Stimulated activated CD8-positive, alpha-beta memory T cell treated with anti-CD3 and anti-CD28 coated beads, Interleukin-2, amount 100 ng/mL, for 1 hour (primary cell): ENCODE measurements around the gene CTNNA3.
"Not testable (repeated sequence)": the region's sequence is repeated elsewhere in the genome, so short reads cannot be mapped to it uniquely, and the experiment has no call there.

ENCODE experiments used
- DNase-seq, 2 donors: peaks; one replicate each; pipeline ENCODE4 v3.0.0-alpha.2; 2020; ENCODE audit warnings: low read depth in 2 of 2

CTNNA3 gene

GRCh38 chr10:66390926-66391325 lies 1305.1 kb downstream of the CTNNA3 start:
- DNase-seq: no peak

DNA sequence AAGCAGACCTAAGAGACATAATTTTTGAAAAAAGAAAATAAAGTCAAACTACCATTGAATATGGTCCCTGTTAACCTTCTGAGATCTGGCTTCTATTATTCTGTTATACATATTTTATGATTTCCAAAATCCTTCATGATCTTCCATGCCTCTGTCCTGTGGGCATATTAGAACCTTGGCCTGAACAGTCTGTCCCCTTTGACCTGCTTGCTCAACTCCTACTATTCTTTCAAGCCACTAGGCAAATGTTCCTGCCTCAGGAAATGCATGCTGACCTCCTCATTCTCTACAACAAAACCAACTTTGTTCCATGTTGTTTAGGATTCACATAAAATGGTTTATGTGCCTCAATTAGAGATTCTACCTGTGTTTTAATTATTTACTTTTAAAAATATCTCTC lies 1315.0 kb downstream of the CTNNA3 start:
- no peak for DNase-seq

DNA sequence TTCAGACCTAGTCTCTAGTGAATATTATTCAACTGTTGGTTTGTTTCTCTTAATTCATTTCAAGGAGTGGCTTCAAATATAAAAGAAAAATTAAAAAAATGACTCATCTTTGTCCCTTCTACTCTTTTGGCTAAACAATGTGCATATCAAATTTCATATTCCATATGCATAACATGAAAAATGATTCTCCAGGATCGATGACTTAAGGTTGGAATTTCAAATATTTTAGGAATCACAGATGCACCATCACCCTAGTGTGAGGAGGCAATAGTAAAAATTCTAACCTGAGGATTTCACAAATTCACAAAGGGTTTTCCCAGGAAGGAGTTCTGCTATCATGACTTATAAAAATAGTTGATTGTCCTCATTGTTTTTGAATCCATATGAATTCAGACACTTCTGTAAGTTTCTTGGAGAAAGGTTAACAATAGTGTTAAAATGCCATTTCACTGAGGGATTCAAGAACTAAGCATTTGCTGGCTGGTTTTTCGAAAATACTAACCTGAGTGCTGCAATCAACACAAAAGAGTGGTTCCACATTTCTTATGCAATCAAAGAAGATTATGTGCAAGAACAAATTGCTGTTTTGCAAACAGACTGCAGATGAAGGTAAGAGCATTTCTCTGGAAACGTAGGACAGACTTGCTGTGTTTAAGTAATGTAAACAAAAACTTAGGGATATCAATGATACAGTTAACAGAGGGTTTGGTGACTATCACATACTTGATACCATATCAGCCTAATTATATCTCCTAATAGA lies 1317.7 kb downstream of the CTNNA3 start:
- no peak for DNase-seq

DNA sequence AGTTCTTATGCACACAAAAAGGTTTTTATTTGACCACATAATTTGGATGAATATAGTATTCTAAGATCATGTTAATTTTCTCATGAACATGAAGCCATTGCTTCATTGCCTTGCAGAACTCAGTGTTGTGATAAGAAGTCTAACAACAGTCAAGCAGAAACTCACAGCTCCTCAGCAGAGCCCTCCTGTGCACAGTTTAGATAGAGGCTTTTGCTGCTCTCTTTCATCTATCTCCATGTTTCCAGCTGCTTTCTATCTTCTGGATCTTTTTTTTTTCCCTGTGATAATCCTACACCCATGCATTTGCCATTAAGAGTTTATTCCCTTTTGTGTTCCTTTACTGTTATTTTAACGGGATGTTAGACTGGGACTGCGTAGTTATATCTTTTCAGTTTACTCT lies 1327.8 kb downstream of the CTNNA3 start:
- DNase-seq: no peak

DNA sequence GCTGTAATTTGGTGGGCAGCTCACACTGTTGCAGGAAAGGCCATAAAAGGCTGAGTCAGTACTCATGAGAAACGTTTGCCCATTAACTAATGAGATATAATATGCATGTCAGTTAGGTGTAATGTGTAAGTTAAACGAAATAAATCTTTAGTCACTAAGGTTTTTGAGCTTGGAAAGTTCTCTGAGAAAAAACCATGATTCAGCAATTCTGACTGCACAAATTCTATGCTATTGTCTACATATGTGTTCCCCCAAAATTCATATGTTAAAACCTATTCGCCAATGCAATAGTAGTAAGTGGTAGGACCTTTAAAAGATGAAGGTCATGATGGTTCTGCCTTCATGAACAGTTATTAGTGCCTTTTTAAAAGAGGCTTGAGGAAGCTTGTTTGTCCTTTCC lies 1329.8 kb downstream of the CTNNA3 start:
- DNase-seq: no peak

DNA sequence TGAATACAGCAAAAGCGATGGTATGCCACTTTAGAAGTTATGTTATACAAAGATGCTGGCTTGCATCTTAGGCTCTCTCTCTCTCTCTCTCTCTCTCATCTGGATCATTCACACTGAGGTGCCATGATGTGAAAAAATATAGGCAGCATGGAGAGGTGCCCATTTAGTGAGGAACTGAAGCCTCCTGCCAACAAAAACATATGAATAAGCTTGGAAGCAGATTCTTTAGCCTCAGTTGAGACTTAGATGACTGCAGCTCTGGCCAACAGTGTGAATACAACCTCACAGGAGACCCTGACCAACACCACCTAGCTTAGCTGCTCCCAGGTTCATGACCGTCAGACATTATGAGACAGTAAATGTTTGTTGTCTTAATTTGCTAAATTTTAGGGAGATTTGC lies 1330.3 kb downstream of the CTNNA3 start:
- no peak for DNase-seq

- DNase-seq: no peak
These were observed 1333.5 kb downstream of the CTNNA3 start for GRCh38 chr10:66362522-66362921.

GRCh38 chr10:66353822-66354221 lies 1342.2 kb downstream of the CTNNA3 start:
- not testable (repeated sequence) for DNase-seq

DNA sequence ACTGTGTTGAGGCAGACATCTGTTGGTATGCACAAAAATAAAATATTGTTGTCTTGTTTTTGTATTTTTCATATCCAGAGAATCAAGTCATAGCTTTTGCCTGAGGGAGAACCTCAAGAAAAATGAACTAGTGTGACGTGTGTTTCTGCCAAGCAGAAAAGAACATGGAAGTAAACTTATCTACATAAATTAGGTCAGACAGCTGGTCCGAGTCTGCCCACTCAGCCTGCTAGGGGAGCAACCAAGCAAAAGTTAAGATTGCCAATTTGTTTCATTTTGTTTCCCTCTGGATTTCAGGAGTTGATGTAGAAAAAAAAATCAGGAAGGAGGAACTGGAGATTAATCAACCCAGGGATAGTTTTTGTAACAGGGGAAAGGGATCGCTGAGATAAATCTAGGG lies 1342.6 kb downstream of the CTNNA3 start:
- no peak for DNase-seq

- DNase-seq: no peak
These were observed 1345.2 kb downstream of the CTNNA3 start for GRCh38 chr10:66350622-66351399.

- no peak for DNase-seq
These were observed 1346.3 kb downstream of the CTNNA3 start for GRCh38 chr10:66349726-66350125.

DNA sequence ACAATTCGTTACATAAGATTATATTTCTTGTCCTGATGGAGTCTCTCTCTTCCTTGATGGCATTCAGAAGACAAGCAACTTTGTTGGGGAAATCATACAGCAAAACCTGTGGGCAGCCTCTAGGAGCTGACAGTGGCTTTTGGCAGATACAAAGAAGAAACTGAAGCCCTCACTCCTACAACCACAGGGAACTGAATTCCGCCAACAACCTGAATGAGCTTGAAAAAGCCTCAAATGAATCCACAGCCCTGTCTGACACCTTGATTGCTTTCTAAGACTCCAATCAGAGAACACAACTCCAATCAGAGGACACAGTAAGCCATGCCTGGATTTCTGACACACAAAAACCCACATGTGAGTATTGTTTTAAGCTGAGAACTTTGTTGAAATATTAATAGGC lies 1346.9 kb downstream of the CTNNA3 start:
- DNase-seq: no peak

- no peak for DNase-seq
These were observed 1358.8 kb downstream of the CTNNA3 start for GRCh38 chr10:66337211-66337610.

DNA sequence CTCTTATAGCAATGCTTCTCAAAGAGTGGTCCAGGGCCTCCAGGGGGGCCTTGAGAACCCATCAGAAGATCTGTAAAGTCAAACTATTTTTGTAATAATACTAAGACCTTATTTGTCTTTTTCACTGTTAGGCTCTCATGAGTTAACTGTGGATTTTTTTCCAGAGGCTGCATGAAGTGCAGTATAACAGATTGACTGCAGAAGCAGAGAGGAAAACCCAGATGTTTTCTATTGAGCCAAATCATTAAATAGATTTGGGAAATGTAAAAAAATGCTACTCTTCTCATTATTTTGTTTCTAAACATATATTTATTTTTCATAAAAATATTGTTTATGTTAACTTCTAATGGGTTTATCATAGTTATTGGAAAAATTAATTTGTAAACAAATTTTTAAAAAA lies 1359.2 kb downstream of the CTNNA3 start:
- DNase-seq: no peak

- not testable (repeated sequence) for DNase-seq
These were observed 1360.2 kb downstream of the CTNNA3 start for GRCh38 chr10:66335753-66336152.

GRCh38 chr10:66329147-66329546 lies 1366.8 kb downstream of the CTNNA3 start:
- no peak for DNase-seq

DNA sequence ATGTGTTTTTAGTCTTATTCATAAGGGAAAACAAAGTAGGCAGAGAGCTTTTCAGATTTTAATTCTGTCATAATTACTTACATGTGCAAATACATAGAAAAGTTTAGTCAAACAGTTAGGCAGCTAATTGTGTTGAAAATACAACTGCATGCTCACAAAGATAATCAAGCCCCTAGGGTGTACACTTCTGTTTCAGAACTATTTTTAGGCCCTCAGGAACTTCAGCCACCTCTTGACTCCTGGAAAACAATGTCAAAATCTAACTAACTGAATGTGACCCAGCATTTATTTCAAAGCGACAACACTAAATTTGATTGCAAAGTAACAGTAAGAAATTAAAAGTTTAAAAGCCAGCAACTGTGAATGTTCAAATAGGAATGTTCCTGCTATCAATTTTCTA lies 1369.1 kb downstream of the CTNNA3 start:
- no peak for DNase-seq

GRCh38 chr10:66322777-66323176 lies 1373.2 kb downstream of the CTNNA3 start:
- DNase-seq: no peak

DNA sequence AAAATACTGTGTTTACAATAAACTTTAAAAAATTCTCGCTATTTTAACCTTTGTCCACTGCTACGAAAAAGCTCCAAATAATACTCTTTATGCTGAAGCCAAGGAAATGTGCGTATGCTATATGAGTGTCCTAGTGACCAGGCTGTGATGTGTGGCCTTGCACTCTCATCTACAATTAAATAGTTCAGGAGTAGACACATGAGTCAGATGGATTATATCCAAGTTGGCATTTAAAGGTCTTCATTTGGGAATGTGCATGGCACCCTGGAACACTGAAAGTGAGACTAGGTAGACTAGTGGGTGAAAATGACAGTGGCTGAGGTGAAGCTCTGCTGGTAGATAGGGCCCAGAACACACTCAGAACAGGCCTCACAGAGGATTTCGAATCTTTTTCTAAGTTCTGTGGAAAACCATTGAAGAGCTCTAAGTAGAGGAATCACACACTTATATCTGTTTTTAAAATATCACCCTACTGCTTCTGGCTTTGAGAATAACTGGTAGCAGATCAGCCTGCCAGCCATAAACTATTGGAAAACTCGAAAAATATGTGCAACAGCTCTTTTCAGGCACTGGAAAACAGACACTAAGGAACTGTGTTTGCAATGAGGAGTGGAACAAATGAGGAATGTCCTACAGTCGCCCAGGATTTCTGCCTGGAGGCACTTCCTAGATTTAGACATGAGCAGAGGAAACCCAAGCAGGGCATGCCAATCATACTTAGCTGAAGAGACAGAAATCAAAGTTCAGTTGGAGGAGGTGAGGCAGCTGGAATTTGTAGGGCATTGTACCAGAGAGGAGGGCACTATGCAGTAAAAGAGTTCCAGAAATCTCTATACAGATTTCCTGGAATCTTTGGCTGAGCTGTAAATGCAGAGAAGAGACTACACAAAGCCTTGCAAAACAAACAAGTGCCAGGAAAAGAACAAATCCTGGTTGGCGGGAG lies 1374.0 kb downstream of the CTNNA3 start:
- no peak for DNase-seq

DNA sequence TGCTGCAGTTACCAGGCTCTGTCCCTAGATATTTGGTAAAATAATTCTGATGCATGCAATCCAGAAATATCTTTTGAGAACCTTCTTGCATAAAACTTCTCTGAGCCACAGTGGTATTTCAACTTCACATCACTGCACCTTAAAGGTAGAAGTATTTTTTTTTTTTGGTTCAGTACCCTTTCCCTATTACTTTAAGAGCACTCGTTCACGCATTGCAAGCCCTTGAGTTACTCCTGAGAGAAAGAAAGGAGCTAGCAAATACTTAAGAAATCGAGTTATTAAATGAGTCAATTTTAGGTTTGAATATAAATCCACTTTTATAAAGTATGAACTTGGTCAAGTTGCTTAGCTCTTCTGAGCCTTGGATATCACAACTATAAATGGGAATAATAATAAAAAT lies 1377.2 kb downstream of the CTNNA3 start:
- no peak for DNase-seq

DNA sequence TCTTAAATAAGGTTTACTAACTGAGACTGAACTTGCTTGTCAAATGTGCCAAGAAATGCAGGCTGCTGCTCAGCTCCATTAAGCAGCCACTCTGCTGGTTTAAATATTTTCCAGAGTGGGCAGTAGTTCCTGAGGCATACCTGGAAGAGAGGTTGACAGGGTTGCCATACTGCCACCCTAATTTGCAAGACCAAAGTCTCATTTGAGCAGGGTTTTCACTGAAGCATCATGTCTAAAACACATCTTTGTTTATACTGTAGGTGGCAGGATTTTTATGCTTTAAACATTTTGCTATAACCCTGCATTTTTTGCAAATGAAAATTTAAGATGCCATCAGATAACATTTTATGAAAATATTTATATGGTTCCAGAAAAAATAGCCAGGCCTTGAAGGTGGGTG lies 1388.2 kb downstream of the CTNNA3 start:
- no peak for DNase-seq

- DNase-seq: no peak
These were observed 1394.9 kb downstream of the CTNNA3 start for GRCh38 chr10:66301078-66301477.
